ENCODE data around the gene ZNF853.

The ZNF853 gene

GRCh38 chr7:6636741-6637543, 21.5 kb downstream of the ZNF853 start, which contains the start of gene ZNF316:
Gene ZNF316, plus strand, starts transcription at chr7:6637318. Its CDS starts 5,092 bp downstream, at chr7:6642410.
- DNase-seq (ENCODE audit: low spot score), result peak; percentile 53

DNA sequence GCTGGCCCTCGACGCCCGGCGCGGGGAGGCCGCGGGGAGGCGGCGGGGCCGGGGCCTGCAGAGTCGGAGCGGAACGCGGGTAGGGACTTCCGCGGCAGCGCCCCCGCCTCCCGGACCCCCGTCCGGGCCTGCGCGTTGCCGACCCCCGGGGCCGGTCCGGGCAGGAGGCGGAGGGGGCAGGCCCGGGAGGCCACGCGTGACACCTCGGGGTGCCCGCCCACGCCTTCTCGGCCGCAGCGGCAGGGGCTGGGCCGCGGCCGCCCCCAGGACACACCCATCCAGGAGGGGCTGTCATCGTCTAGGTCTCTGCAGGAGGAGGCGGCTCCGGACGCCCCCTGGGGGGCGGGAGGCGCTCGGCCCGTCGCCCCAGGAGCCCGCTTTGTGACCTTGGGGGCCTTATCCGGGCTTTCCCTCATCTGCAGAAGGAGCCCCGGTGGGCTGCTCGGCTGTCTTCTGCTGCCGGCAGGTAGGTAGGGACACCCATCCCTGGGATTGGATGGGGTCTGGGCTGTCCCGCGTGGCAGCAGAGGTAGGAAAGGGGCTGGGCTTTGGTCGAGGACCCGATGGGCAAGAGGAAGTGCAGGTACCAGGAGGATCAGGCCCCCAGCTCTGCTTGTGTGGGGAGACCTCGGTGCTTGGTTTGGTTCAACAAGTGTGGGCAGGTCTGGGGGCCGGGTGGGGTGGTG, 22.3 kb downstream of the ZNF853 start:
- peak; percentile 60 for DNase-seq (ENCODE audit: low spot score)

DNA sequence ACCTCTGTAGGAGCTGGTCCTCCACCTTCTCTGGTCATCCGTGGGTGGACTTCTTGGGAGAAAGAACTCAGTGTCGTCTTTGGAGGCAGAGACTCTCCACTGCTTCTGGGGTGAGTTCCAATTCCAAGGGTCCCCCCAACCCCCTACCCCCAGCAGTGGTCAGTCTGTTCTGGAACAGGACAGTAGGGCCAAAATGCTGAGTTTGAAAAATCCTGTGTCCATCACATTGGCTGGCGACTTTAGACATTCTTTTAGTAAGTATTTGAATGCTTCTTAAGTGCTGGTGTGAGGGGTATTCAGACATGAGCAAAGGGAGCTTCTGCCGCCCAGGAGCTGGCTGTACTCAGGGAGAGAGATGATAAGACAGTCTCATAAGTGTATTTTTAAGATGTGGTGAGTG, 23.6 kb downstream of the ZNF853 start:
- DNase-seq (ENCODE audit: low spot score), result no peak

DNA sequence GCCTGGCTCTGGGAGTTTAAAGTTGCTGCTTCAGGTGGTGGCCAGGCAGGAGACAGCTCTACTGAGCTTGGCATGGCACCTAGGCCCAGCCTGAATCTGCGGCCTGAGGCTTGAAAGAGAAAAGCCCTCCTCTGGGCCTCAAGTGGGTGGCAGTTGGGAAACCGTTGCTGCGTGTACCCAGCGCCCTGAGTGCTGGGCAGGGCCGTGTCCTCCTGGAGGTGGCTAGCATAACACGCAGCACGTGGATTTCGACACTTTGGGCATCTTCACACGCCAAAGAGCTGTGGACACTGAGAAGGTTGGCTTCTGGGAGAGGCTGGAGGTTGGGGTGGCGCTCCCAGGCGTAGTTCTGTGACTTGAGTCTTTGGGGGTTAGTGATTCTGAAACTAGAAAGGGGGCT, 24.2 kb downstream of the ZNF853 start:
- no peak for DNase-seq (ENCODE audit: low spot score)

DNA sequence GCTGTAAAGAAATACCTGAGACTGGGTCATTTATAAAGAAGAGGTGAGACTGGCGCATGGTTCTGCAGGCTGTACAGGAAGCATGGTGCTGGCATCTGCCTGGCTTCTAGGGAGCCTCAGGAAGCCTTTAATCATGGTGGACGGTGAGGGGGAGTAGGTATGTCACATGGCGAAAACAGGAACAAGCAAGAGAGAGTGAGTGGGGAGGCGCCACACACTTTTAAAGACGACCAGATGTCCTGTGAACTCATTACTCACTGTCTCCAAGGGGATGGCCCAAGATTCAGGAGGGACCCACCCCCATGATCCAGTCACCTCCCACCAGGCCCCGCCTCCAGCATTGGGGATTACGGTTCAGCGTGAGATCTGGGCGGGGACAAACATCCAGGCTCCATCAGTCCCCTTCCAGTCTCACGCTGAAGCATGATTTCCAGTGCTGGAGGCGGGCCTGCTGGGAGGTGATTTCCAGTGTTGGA, 24.9 kb downstream of the ZNF853 start:
- DNase-seq (ENCODE audit: low spot score), result no peak

DNA sequence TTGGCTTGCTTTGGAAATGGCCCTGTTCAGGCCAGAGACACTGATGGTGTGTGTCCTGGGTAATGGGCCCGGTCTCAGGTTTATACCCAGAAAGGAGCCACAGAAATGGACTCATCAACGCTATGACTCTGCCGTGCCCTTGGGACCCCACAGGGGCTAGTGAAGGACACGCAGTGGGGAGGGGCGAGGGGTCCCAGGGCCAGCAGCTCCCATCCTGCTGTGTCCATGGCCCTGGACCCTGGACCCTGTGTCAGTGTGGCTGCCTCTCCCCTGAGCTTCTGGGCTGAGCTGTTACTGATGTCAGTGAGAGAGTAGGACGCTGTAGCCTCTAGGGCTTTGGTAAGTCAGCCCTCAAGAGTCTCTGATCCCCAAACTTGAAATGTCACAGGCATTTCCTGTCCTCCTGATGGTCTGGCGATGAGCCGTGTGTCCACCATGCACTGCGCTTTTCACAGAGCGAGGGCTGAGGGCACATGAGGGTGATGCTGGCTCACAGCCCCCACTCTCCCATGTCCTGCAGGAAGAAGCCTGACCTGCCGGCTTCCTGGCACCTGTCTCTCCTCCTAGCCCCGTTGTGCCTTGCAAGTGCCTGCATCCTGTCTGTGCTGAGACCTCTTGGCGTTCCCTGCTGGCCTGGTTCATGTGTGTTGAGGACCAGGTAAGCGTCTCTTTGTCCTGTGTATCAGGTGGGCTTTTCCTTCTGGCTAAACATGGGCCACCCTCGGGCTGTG, 26.1 kb downstream of the ZNF853 start:
- no peak for DNase-seq (ENCODE audit: low spot score)

GRCh38 chr7:6642239-6642839, 26.9 kb downstream of the ZNF853 start:
- DNase-seq (ENCODE audit: low spot score), result no peak

- DNase-seq (ENCODE audit: low spot score), result no peak
Observed at GRCh38 chr7:6642861-6643640, 27.6 kb downstream of the ZNF853 start.

DNA sequence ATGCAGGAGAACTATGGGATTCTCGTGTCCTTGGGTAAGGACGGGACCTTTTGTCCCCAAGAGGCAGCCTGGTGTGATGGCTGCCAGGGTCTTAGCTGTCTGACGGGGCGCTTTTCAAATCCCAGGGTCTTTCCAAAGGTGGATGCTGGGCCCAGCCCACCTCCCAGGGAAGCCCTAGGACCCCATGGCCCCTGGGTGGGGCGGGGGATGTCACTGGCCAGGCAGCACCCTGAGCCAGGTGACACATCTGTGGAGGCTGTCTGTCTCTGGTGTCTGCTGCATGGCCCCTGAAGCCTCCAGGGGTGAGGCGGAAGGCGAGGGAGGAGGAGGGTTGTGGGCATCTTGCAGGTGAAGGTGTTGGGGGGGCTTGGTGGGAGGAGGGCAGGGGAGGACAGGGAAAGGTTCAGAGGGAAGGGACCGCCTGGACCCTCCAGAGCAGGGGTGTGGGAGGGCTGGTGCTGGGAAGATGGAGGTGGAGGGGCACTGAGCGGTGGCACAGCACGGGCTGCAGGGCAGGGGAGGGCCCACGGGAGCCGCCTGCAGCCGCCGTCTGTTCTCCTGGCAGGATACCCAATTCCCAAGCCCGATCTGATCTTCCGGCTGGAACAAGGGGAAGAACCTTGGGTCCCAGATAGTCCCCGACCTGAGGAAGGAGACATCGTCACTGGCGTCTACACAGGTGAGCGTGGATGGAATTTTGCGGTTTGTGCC, 28.7 kb downstream of the ZNF853 start:
- no peak for DNase-seq (ENCODE audit: low spot score)

DNA sequence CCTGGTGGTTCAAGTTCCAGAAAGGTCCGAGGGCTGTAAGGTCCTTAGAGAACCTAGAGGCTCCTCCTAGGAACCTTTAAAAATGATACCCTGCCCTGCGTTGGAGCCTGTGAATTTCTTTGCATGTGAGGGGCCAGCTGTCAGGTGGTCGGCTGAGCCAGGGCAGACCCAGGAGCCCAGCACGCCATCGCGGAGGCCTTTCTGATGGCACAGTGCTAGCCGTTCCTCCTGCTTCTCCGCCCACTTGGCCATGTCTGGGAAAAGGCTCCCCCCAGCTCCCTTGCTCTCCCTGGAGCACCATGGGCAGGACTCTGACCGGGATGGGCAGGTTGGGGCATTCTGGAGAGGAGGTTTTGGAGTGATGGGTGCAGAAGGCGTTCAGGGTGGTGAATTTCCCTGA, 29.3 kb downstream of the ZNF853 start:
- DNase-seq (ENCODE audit: low spot score), result no peak

GRCh38 chr7:6646465-6646864, 31.1 kb downstream of the ZNF853 start:
- DNase-seq (ENCODE audit: low spot score), result no peak

GRCh38 chr7:6647080-6647479, 31.7 kb downstream of the ZNF853 start:
- no peak for DNase-seq (ENCODE audit: low spot score)

DNA sequence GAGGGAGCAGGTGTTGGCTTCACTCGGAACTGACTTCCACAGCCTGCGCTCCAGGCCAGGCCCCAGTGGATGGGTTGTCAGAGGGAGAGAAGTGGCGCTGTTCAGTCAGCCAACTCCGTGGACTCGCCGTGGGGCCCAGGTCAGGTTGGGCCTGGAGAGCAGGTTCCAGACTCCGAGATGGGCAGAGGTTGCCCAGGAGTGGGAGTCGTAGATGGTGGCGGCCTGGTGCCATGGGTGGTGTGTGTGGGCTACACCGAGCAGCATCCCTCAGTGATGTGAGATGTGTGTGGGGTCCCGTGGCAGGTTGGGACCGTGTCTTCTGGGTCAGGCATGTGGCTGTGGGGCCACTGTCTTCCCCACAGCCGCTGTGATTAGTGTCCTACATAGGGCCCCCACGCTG, 32.1 kb downstream of the ZNF853 start:
- no peak for DNase-seq (ENCODE audit: low spot score)

DNA sequence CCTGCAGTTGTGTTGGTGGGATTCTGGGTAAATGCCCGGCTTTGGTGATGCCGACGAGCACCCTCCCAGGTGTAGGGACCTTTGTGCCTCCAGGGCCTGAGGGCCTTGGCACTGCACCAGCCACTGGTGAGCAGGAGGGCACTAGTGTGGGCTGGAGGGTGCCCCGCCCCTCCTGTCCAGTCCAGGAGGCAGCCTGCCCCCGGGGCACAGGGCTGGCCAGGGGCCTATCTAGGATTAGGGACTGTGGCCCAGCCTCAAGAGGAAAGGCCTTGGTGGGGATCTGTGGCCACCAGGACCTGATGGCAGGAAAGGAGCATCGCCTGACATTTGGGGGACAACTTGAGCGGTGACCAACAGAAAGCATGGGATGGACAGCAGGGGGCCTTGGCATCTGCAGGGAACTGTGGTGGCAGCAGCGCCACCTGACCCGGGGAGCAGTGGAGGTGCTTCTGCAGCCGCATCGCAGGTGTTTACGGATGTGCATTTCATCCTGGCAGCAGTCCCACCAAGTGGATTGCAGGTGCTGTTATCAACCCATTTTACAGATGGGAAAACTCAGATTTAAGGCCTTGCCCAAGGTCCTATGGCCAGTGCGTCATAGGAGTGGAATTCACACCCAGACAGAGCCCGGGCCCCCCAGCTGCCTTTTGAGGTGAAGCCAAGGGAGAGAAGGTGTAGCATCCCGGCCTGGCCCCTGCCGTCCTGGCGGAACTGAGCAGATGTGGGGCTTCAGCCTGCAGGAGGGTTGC, 32.8 kb downstream of the ZNF853 start:
- no peak for DNase-seq (ENCODE audit: low spot score)

GRCh38 chr7:6648815-6649104, 33.4 kb downstream of the ZNF853 start:
- DNase-seq (ENCODE audit: low spot score), result no peak

DNA sequence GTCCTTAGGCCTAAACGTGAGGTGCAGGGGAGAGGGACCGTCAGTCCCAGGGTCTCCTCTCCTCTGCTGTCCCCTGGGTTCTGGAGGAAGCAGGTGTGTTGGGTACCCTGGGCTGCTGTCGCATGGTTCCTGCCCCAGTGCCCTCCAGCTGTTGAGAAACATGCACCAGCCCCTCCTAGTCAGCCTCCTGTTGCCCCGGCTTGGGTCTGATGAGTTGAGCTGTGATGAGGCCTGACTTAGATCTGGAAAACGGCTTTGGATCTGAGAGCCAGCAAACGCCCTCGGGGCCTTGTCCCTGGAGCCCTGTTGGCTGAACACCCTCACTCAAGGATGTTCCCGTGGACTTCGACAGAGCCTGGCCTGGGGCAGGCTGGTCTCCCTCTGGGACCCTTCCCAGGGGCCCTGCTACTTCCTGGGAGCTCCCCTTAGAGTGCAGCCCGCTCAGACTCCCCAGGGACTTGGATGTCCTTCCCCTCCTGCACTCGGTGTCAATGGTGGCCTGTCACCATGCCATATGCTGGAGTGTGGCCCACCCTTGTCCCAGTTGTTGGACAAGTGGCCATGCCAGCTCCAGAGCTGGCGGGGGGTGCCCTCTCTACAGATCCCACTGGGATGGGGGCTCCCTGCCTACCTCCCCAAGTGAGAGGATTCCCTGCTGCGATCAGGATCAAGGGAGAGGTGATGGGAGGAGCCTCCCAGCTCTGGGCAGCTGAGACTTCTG, 34.0 kb downstream of the ZNF853 start:
- no peak for DNase-seq (ENCODE audit: low spot score)

DNA sequence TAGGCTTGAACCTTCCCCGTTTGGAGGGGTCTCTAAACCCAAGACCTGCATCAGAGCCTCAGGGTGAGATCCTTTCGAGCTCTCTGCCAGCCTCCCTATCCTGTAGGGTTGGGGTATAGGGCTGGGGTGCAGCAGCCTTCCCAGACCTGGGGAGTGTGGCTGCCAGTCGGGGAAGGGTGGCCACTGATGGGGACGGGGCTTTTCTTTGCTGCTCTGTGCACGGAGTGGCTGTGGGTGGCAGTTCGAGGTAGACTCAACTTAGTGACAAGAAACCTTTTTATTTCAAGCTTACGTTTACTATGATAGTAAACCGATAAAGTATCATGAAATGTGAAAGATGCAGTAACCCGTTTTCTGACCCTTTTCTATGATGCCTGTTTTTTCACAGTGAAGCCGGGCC, 34.7 kb downstream of the ZNF853 start:
- DNase-seq (ENCODE audit: low spot score), result no peak

GRCh38 chr7:6650521-6651011, 35.2 kb downstream of the ZNF853 start:
- DNase-seq (ENCODE audit: low spot score), result no peak

DNA sequence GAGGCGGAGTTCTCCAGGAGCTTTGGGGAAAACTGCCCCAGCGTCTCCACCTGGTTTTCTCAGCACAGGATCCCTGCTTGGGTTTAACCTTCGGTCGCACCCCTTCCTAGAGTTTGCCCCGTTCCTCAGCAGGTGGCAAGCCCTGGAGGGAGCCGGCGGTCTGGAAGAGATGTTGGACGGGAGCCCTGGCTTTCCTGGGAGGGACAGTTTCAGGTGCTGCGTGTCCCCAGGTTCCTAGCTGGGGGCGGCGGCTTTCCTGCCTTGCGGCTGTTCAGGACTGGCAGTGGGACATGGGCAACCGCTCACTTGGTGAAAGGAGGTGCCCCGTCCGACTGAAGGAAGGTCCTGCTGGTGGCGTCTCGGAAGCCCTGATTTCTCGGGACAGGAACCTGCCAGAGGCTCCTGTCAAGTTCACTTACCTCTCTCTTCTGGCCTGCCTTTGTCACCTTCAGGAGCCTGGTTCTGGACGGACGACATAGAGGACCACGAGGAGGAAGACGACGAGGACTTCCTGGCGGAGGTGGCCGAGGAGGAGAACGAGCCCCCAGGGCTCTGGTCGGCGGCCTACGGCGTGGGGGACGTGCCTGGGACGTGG, 36.5 kb downstream of the ZNF853 start:
- DNase-seq (ENCODE audit: low spot score), result no peak
